GM18502 (cell line): Measurements from ENCODE around the gene WBP1L.
A peak's percentile ranks its signal among the peaks of the same experiment; 100 is the strongest.
"Not testable (repeated sequence)": the region's sequence is repeated elsewhere in the genome, so short reads cannot be mapped to it uniquely, and the experiment has no call there.

Experiments used
- ATAC-seq: cut with Tn5 transposase; IDR thresholded peaks from one replicate; pipeline ENCODE4 v1.9.1; 2021; ENCODE audit warnings: mild to moderate bottlenecking; ENCODE audit not compliant: unreplicated experiment, poor library complexity

The WBP1L gene

DNA sequence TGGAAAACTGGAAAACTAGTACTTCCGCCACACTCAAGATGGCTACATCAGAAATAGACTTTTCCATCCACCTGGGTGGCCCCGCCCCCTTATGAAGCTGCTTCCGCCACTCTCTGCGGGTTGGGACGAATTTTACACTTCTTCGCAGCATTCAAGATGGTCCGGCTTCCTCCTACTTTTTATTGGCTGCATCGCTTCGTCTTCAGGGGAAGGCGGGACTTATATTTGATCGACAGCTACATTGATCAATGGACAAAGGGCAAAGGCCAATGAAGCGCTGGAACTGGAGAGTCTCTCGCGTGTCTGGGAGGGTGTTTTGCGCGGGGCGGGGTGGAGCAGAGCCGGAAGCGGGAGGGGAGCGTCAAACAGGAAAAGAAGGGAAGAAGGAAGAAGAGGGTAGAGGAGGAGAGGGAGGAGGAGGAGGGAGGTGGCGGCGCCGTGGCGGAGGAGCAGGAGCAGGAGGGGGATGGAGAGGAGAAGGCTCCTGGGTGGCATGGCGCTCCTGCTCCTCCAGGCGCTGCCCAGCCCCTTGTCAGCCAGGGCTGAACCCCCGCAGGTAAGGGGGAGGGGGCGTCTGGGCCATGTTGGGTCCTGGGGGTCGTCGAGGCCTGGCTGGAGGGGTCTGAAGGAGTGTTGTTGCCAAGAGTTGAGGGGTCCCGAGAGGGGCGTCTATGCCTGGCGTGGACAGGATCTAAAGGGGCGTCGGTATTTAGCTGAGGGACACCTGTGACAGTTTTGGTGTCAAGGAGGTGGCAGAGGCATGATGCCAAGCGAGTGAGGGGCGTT is at the start of gene WBP1L:
Gene WBP1L, plus strand, starts transcription at position 361 of the 786 bp plus-strand sequence. Its CDS starts 106 bp downstream, at position 467.
- ATAC-seq = peak; percentile 98

DNA sequence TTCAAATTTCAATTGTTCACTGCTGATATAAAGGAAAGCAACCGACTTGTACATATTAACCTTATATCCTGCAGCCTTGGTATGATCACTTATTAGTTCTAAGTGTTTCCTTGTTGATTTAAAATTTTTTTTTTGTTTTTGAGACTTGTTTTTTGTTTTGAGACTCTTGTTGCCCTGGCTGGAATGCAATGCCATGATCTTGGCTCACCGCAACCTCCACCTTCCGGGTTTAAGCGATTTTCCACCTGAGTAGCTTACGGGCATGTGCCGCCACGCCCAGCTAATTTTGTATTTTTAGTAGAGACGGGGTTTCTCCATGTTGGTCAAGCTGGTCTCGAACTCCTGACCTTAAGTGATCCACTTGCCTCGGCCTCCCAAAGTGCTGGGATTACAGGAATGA is 48.3 kb upstream of the WBP1L start:
- ATAC-seq = not testable (repeated sequence)

DNA sequence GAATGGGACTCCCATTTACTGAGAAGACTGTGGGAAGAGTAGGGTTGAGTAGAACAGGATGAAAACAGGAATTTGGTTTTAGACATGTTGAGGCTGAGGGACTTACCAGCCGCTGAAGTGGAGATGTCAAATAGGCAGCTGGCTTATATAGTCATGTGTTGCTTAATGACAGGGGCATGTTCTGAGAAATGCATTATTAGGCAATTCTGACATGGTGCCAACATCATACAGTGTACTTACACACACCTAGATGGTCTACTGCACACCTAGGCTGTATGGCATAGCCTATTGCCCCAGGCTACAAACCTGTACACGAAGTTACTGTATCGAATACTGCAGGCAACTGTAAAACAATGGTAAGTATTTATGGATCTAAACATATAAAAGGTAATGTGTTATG is 47.0 kb upstream of the WBP1L start:
- no peak for ATAC-seq

DNA sequence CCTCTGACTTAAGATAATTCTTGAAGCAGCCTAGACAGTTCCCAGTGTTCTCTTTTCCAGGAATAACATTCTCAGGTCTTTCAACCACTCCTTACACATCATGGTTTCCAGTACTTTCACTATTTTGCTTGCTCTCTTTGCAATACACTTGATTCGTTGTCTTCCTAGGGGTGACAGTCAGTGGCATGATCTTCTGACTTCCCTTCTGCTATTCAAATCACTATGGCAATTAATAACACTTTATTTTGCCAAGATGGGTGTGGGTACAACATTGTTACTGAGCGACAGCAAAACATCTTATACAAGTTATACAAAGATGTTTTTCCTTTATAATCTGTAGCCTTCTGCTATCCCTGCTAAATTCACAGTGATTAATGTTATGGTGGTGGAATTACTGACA is 44.9 kb upstream of the WBP1L start:
- ATAC-seq = no peak

DNA sequence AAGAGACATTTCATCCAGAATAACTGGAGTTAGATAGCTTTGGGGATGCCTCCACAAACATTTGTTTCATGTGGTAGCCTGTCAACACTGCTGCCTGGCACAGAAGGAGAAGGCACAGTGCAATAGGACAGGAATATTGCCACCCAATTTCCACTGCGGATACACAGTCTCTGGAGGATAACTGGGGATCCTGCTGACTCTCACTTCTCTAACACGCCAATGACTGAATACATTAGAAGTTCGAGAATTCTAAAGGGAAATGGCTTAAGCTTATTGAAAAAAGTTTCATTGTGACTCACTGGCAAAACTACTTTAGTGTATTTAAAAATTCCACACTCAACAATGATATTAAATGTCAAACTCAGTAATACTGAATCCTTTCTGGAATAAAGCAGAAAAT is 42.5 kb upstream of the WBP1L start:
- ATAC-seq = no peak

DNA sequence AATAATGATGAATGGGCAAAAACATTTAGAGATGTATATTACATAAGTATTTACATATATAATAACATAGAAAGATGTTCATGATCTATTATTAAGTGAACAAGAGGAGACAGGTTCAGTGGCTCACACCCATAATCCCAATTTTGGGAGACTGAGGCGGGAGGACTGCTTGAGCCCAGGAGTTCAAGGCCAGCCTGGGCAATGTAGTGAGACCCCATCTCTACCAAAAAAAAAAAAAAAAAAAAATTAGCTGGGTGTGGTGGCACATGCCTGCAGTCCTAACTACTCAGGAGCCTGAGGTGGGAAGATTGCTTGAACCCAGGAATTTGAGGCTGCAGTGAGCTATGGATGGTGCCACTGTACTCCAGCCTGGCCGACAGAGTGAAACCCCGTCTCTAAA is 42.0 kb upstream of the WBP1L start:
- no peak for ATAC-seq

DNA sequence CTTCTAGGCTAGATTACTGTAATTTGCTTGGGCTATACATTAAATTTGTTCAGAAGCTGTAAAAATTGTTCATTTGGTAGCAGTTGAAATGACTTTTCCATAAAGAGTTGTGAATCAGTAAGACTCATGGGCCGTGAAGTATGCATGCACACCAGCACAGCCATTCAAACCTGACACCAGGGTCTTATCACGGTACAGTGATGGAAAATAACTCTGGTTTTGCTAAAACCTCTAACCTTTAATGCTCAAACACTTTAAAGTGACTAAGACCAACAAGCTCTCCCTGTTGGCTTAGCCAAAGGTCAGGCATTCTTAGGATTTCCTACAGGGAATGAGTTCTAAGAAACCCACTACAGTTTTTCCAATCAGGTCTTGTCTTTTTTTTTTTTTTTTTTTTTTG is 41.0 kb upstream of the WBP1L start:
- no peak for ATAC-seq

DNA sequence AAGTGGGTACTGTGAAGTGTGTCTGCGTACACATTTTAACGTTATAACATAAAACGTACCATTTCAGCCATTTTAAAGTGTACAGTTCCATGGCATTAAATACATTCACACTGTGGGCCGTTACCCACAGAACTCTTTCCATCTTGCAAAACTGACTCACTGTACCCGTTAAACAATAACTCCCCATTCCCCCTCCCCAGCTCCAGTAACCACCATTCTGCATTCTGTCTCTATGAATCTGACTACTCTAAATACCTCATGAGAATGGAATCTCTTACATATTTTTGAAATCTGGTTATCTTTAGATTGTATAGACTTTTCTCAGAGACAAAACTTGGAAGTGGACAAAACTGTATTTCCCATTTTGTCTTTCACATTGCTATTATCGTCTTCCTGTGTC is 38.8 kb upstream of the WBP1L start:
- ATAC-seq = no peak

DNA sequence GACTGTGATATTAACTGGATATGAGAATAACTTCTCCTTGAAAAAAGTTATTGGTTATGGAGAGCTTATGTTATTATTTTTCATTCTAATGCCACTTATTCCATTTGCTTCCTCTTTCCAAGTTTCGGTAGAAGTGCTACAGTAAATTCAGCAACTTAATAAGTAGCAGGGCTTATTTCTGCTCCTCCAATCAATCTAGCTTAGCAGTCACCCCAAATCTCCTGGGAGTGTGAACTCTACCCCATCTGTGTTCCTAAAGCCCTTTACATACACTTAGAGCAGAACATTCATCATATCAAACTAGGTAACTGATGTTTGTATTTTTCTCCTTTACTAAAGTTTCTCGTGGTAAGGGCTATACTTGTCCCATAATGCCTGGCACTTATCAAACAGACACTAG is 38.2 kb upstream of the WBP1L start:
- ATAC-seq = no peak

DNA sequence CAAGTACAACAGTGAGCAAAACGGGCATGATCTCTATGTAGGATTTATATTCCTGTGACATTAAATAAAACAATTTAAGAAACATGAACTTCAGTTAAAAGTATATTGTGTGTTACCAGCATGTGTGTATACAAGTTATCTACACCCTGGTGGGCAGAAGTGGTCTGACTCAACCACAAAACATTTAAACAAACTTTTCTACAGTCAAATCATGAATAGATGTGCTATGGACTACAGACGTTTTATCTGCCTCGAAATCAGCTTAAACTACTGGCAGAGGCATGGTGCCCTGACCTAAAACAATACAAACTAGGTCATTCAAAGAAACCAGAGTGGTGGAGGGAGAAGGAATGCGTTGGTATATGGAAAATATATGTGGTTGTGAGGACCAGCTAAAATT is 33.1 kb upstream of the WBP1L start:
- ATAC-seq = no peak

DNA sequence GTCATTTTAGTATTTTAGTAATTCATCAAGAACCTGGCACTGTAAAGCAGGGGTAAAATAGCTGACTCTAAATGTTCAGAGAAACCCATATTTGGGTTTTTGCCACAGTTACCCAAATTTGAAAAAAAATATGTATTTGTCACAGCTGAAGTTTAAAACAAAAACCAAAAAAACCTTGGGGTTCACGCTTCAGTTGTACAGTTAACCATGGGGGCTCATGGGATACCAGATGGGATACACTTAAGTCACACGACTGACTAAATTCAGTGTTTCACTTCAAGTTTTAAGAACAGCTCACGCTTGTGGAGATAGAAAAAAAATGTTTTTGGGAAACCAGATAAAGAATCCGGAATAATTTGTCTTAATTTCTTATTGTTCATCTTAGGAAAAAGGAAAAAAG is 31.7 kb upstream of the WBP1L start:
- no peak for ATAC-seq

DNA sequence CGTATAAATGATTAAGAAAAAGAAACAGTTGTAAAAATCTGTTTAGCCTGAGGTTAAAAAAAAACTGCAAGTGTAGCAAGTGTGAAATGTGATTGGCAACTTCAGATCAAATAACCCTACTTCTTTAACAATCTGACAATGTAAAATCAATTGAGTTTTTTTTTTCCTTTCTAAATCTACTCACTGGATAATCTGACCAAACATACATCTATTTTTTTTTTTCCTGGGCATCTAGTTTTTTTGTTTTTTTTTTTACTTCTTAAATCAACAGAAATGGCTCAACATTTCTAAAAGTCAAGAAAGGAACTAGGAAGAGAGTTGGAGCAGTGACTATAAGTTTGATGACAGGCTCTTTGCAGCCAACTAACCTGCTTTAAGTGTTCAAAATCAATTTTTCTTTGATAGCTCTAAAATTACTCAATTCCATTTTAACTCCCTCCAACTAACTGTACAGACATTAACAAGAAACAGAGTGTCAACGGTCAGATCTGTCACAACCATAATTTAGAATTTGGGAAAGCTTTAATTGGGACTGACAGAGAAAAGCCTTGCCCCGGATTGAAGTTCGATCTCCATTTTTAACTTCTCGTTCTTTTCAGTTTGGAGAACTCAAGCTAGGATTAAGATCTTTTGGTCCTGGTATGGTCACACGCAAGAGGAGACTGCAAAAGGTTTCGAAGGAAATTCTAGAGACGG is 30.8 kb upstream of the WBP1L start:
- ATAC-seq = no peak

DNA sequence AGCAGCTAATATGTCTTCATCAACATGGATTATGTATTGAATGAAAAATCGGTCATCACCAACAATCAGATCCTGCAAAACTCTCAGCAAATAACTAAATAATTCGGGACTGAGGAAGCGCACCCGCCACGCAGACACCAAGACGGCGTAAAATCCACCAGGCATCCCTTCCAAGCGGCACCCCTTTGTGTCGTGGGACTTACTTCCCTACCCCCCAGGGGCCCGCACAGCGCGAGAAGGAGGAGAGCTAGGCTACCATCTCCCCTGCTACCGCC is 30.3 kb upstream of the WBP1L start:
- ATAC-seq = peak; percentile 46

DNA sequence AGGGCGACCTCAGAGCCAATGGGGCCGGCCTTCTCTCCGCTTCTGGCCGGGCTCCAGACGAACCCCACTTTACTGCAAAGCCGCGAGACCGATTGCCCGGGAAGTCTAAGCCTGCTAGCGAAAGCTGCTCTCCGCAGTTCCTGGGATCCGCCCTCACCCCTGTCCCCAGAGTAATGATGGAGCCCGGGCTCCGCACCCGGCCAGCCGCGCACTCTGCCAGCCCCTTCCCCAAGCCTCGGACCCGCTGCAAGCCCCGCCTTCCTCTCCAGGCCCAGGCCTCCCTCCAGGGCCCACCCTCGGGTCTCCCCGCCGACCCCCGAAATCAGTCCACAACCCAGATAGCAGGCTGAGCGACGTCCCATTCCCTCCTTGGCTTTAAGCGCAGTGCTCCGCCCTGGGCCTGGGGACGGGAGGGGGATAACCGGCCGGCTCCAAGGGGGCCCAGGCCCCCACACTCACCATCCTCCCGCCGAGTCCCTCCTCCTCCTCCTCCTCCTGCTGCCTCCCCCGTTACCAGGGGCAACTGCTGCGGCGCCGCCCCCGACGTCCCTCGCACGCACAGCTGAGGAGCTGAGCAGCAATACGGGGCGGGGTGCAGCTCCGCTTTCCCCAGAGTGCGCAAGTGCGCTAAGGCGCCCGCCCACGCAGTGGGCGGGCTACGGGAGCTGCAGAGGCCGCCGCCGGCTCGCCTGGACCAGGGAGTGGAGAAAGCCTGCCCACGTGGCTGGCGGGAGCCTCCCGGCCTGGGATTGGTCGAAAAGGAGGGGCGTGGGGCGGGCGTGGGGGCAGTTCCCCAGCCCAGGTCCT is 29.7 kb upstream of the WBP1L start, which contains the start of gene ARL3:
Gene ARL3, minus strand, starts transcription at position 584 of the 807 bp plus-strand sequence. Its CDS starts 122 bp downstream, at position 462.
- ATAC-seq = peak; percentile 76

DNA sequence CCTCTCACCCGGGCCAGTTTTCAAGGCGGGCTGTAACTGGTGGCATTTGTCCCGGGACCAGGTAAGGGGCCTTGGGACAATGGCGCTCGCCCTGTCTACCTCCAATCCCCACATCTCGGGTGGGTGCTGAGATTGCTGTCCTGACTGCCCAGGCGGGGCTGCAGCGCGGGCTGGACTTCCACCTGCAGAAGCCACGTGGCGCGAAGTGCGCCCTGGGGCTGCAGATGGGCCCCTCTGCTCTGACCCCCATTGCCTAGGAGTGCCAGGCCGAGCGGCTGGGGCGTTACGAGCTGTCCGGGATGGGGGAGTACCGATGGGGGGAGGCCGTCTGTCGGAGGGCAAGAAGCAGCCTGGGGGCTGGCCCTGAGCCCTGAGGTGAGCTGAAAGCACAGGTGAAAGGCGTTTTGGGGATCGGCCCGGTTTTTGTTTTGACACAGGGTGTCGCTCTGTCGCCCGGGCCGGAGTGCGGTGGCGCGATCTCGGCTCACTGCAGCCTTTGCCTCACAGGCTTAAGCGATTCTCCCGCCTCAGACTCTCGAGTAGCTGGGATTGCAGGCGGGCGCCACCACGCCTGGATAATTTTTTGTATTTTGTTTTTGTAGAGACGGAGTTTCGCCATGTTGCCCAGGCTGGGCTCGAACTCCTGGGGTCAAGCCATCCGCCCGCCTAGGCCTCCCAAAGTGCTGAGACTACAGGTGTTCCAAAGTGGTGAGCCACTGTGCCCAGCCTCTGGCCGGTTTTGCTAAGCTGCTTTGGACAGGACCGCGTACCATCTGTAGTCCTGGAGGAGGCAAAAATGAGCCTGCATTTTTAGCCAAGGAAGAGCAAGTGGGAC is 28.9 kb upstream of the WBP1L start, which contains the start of gene SFXN2:
Gene SFXN2, plus strand, starts transcription at position 16 of the 835 bp plus-strand sequence. CDS start 12,001 bp downstream, outside the sequence.
- peak; percentile 25 for ATAC-seq

DNA sequence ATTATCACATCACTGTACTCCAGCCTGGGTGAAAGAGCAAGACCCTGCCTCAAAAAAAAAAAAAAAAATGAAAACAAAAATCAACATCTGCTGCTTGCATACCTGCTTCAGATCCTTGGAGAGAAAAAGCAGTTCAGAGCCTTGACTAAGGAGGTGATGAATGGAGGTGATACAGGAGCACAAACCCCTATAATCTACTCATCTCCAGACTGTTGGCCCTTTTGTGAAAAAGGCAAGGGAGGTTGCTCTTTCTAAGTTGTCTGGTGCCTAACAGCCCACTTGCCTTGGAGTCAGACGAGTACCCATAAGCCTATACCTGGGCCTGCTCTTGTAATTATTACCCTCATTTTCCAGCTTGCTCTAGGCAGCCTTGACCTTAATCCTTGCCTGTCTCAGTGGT is 27.9 kb upstream of the WBP1L start:
- no peak for ATAC-seq

DNA sequence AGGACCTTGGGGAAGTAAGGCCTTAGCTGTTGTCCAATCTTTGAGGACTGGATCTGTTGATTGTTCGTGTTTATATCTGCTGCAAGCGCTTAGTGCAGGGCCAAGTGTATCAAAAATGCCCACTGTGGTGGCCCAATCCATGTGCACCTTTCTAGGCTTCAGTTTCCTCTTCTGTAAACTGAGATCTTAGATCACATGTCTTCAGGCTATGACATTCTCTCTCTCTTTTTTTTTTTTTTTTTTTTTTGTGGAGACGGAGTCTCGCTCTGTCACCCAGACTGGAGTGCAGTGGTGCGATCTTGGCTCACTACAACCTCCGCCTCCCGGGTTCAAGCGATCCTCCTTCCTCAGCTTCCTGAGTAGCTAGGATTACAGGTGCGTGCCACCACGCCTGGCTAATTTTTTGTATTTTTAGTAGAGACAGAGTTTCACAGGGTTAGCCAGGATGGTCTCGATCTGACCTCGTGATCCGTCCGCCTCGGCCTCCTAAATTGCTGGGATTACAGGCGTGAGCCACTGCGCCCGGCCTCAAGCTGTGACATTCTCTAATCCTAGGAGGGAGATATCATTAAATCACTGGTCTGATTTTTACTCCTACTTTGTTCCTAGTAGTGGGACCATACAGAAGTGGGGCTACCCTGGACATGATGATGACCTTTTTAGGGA is 26.7 kb upstream of the WBP1L start:
- not testable (repeated sequence) for ATAC-seq

DNA sequence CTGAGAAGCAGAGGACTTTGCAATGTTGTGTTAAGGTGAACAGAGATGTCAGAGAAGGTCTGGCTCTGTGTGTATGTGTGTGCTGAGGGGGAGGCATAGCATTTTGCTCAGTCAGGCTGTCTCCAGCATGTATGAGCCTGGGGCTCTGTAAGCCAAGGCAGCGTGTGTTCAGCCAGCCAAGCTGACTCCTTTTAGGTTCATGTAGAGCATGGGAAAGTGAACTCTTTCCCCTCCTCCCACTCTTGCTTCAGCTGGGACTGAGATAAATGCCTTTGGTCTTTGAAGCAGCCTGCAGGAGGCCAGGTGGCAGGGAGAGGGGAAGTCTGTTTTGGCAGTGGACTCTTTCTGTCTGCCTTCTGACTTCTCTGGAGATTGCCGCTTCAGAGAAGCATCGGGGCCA is 25.5 kb upstream of the WBP1L start:
- no peak for ATAC-seq

DNA sequence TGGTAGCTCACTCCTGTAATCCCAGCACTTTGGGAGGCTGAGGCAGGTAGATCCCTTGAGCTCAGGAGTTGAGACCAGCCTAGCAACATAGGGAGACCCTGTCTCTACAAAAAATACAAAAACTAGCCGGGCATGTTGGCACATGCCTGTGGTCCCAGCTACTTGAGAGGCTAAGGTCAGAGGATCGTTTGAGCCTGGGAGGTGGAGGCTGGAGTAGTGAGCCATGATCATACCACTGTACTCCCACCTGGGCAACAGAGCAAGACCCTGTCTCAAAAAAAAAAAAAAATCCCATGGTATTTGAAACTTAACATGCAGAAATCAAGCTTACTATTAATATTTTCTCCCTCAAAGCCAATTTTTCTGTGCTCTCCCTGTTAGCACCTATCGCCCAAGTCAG is 23.4 kb upstream of the WBP1L start:
- no peak for ATAC-seq
